Activated CD4-positive, alpha-beta T cell treated with anti-CD3 and anti-CD28 coated beads, Interleukin-2, amount 50 U/mL, for 24 hours (primary cell): Measurements from ENCODE around the gene KLF6.

Source experiments
- DNase-seq, 2 donors: peaks; one replicate each; pipeline ENCODE4 v3.0.0-alpha.2; 2020; ENCODE audit warnings: low read depth in 1 of 2, low spot score in 1 of 2

KLF6 gene

DNA sequence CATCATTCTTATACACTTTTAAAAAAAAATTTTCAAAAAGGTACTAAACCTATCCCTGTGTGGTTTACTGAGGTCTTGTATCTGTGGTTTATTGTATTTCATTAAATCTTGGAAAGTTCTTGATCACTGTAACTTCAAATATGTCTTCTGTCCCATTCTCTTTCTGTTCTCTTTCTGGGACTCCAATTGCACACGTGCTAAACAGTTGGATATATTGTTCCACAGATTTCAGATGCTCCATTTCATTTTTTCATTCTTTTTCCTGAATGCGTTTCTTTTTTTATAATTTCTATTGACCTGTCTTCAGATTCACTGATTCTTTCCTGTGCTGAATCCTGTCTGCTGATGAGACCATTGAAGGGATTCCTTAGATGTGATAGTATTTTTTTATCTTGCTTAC is 4.6 kb upstream of the KLF6 start:
- no peak for DNase-seq

DNA sequence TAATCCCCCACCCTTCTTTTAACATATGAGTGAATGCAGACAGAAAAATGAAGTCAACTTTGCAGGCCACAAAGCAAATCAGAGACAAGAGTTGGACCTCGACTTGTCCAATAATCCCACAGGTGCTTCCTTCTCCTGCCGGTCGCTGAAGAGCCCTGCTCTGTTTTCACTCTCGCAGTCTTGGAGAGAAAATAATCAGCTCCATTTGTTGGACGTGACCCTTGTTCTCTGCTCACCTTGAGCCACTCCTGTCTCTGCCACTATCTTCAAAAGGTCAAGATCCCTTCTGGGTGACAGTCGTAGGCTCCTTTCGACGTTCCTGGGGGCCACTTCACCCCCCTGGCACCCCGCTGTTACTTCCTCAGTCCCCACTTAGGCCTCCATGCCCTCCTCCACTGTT is 2.8 kb upstream of the KLF6 start:
- DNase-seq: no peak

DNA sequence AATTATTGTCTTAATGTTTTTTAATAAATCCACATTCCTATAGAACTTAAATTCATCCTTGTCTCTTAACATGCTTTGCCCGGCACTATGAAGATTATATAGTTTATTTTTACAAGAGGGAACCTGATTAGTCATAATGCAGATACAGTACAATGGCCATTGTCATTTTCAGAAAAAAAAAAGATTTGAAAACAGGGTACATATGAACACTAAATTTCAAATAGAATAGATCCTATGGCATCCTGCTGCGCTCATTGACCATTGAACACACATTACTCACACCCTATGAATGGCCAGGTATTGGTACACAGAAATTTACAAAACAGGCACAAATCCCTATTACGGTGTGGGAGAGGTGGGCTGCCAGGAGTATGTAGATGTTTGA is 2.0 kb upstream of the KLF6 start:
- DNase-seq: no peak

DNA sequence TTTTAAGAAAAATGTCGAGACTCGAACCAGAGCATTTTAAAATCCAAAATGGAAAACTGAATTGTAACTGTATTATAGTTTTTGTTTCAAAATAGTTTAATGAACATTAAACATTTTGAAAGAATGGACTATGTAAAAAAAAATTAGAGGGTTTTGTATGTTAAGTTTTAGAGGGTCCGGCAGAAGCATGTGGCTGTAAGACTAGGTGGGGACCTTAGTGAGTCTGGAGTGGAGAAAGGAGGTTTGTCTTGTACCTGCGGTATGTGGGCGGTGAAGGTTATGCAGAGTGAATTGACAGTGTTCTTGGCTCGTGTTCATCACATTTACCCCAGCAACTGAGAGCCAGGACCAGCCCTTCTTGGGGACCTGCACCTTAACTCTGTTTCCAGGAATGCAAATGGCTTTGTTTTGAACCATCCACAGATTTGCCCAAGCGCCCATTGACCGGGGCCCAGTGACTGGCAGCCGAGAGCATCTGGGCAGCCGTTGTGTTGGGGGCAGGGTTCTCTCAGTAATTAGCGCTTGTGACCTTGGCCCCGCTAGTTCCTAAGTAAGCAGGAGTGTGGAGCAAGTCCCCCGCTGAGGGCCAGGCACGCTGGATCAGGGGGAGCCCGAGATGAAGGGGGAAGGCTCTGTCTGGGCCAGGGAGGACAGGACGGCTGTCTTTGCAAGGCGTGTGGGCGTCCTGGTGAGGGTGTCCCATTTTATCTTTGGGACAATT is 1.4 kb upstream of the KLF6 start:
- no peak for DNase-seq

DNA sequence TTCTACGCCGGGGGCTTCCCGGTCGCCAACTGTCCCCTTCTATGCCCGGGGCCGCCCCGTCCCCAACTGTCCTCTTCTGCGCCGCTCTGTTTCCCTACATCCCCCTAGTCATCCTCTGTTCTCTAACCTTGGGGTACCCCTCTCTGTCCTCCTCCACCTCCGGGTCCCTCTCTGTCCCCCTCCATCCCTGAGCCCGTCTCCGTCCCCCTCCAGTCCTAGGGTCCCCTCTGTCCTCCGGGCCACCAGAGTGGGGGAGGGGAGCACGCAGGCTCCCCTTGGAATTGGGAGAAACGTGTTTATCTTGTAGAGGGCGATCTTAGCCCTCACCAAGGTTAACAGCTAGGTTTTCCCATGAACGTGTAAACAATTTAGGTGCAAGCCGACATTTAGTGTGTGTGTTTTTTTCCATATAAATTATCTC is 852 bp upstream of the KLF6 start:
- DNase-seq: peak in 1 of 2 donors; percentile 42

DNA sequence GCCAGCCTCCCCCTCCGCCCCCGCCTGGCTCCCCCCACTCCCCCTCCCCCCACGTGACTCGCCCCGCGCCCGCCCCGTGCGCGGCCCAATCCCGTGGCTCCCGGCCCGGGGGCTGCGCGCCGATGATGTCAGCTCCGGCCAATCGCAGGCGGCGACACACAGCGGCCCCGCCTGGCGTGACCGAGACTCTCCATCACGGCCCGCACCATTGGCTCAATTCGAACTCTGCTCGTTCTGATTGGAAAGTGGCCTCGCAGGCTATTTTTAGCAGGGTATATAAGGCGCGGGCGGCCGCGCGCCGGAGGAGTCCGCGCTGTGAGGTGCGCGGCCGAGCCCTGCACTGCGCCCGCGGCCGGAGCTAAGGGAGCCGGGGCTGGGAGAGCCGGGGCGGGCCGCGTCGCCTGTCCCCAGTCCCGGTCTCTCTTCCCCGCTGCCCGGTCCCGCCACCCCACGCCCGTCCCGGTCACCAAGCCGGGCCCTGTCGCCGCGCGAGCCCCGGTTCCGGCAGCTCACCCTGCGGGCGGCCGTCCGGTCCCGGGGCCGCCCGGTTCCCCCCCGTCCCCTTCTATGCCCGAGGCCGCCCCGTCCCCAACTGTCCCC is 342 bp upstream of the KLF6 start:
- peak; percentile 98 to 99 for DNase-seq

DNA sequence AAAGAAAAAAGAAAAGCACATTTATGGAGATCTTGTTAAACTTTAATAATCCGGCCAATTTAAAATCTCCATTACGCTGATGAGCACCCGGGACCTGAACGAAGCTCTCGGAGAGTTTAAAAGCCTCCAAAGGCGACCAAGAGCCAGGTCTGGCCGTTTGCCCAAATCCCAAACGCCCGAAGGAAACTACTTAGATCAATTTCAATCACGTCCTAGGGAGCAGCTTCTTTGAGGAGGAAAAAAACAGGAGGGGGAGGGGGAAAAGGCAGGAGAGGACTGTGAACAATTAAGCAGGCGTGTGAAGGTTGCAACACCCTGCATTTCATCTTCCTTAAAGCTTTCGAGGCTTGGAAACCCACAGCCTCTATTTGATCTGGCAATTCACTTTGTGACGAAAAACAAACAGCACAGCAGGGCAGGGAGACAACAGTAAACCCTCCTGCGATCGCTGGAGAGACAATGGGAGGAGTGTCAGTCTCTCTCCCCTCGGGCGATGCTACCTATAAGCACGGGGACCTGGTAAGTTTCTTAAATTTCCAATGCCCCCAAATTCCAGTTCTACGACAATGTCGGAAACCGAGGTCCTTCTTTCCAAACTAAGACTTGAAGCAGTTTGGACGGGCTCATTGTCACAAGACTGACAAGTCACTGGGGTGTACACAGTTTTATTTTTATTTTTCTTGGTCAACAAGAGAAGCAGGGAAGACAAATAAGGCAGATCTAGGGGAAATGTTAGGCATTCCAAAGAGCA is 1.2 kb downstream of the KLF6 start:
- no peak for DNase-seq

DNA sequence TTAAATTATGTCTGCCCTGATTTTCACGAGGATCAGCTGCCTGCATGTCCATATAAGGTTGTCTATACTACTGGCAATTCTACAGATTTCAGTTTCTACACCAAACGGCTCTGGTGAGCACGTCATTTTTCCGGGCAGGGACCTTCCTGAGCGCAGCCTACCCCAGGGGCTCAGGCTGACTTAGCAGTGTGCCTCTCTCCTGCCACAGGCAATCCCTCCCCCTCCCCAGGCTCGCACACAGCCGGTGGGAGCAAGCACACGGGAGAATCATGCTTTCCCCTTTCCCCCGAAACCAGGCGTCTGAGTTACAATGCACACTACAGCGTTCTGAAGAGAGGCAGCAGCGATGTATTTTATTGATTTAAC is 1.7 kb downstream of the KLF6 start:
- DNase-seq: peak; percentile 50 to 78

DNA sequence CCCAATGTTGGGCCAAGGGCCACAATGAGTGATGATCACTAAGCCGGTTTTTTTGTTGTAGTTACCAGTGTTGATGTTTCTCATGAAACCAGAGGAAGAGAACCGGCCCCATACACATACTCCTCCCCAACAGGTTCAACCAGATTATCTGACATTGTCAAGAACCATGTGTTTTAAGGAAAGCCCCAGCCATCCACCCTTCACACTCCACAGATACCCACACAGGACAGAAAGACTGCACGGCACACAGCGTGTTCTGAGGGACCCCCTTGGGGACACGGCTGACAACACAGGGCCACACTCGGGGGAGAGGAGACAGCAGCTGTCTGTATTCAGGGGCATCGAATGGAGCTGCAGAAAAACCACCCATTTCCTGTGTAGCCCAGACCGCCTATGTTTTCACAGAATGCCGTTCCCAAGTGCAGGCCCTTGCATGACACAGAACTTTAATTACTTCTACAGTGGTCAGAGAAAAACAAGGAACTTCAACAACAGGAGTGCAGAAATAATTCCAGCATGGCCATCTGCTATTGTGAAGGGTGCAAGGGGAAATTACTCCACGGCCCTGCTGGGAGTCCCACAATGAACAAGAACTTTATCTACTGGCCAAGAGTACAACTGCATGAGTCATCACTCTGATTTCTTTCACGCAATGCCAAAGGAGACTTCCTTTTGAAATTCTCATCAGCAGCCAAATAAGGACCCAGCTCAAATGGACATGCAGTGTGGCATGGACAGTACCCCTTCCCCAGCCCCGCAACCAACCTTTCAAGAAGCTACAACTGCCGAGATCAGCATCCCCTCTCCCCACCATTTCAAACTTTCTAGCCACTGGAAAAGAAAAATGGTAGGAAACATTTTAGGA is 2.3 kb downstream of the KLF6 start:
- peak in 1 of 2 donors; percentile 39 for DNase-seq

DNA sequence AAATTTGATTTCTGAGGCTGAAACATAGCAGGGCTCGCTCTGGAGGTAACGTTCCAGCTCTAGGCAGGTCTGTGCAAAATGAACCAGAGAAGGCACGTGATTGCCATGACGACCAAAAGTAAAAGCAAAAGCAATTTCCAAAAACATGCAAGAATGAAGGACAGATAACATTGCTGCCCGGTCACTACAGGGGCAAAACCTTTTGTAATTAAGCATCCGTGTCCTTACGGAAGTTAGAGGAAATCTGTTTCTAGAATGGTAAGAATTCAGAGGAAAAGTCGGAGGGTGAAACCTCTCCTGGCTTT is 2.9 kb downstream of the KLF6 start:
- DNase-seq: no peak

DNA sequence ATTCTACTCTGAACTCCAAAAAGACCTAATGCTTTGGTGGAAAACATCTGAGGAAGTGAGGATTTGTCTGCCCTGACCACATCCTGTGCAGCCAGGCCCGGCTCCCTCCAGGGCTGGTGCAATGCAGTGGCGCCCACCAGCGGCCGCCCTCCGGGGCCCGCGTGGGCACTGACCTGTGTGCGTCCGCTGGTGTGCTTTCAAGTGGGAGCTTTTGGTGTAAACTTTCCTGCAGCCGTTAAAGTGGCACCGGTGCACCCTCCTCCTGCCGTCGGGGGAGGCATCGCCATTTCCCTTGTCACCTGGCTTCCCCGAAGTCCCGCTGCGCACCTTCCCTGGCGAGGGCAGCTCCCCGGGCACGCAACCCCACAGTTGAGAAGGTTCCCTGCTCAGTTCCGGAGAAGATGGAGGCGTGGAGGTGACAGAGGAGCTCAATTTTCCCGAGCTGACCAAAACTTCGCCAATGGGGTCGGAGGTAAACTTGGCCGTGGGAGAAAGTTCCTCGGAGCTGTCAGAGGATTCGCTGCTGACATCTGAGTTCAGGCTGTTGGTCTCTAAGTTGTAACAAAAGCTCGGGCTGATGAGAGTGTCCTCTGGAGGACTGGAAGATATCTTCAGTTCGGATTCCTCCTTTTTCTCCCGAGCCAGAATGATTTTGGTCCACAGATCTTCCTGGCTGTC is 3.4 kb downstream of the KLF6 start:
- peak in 1 of 2 donors; percentile 24 for DNase-seq

DNA sequence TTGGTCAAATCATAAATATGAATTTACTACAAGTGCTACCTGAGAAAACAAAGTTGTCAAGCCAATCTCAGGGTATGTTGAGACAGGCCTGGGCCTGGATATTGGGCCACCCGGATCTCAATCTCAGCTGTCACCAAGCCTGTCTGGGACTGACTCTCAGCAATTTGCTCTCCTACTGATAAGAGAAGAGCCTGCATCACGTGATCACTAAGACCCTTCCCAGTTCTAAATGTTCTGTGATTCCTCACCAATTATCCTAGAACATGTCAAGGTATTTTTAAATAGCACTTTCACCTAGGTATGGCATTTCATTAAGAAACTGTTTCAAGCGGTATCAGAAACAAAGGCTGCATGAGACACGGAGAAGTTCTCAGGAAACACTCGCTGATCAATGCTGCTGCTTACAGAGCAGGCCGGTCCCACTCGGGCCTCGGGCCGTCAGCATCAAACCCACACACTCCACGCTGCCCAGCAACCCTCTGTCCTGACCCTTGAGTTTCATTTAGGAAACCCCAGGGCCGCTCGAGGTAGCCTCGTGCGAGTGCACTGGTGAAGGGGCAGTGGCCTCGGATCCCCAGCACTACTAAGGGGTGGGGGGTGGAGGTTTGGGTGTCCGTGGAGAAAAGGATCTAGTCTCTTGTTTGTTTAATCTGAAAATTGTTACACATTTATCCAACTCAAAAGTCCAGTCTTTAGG is 4.1 kb downstream of the KLF6 start:
- DNase-seq: no peak

DNA sequence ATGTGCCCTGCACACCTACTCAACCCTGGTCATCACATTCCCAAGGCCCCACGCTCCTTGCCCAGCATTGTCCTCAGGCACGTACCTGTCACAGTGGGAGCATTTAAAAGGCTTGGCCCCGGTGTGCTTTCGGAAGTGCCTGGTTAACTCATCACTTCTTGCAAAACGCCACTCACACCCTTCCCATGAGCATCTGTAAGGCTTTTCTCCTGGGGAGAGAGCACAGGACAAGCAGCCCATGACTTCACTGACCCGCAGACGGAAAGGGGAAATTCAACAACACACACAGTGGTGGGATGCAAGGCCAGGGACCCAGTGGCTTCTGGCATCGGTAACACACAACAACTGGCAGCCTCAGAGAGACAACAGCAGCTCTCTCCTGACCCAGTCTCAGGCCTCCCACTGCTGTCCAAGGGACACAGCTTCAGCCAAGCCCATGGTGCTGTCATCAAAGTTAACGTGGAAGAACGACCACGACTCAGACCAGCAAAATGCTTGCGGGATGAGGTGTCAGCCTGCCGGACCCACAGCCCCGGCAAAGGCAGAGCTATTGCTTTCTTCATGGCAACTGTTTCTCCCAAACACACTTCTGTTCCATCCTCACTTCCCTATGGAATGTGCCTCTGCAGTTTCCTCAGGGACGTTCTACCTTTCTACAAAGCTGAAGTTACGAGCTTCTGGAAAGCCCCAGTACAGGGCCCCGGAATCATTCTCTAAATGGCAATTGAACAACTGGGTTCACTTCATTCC is 4.8 kb downstream of the KLF6 start:
- no peak for DNase-seq

DNA sequence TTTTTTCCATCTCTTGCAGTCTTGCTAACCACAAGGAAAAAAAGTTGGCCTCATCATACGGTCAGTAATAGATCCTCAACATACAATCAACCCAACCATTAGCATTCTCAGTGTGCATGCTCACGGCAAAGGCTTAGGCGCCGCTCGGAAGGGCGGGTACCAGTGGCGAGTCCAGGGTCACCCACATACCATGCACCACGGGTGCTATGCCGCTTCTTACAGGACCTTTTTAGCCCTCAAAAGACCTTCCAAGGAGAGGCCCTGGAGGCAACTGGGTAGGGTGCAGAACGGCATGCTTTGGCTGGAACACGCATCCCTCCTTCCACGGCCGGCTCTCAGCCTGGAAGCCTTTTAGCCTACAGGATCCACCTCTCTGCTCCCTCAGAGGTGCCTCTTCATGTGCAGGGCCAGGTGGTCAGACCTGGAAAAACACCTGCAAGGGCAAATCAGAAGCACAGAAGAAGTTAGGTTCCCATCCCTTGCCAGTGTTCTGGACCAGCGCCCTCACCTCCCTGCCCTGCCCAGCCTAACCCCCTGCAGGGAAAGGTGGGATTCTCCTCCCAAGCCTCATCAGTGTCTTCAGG is 5.8 kb downstream of the KLF6 start:
- DNase-seq: no peak

DNA sequence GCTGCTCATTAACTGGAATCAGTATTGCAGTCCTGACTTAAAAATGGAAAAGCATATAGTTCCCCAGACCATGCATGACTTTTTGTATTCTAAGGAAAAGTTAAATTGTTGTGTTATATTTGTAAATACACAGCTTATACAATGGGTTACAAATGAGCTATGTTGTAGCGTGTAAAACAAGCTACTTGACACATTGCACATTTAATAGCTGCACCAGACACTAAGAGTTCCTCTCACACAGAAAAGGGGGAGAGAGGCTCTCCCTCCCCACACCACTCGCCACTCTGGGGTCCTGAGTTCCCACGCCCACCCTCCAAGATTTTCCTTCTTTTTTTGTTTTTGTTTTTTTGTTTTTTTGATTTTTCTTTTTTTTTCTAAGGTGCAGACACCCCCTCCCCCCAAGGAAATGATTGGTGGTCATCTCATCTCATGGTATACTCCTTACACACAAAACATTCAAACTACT is 6.3 kb downstream of the KLF6 start:
- no peak for DNase-seq

DNA sequence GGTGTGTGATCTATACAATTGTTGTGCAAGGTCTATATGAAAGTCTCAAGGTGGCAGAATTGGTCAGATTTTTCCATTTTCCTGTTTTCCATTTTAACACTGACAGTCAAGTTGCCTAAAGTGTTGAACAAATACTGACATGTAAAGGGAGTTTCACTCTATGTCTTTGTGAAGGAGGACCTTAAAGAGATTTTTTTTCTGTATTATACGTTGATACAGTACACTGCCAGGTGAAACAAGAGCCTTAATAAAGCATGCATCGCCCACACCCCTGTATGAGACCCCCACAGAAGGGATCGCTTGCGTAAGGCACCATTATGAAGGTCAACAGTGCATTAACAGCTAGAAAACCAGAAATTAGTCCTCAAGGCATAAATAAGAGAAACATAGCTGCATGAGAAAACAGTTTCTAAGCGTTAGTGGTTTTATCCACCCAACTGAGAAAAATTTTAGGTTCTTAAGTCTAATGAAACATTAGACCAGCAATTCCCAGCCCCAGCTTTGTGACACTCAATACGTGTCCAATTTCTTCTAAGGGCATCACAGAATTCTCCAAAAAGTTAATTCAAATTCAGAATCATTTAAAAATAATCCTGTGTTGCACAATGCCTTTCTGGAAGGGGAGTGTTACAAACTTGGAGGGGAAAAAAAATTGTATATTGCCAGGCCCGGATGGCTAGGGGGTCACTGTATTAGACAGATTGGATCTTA is 6.9 kb downstream of the KLF6 start:
- no peak for DNase-seq

DNA sequence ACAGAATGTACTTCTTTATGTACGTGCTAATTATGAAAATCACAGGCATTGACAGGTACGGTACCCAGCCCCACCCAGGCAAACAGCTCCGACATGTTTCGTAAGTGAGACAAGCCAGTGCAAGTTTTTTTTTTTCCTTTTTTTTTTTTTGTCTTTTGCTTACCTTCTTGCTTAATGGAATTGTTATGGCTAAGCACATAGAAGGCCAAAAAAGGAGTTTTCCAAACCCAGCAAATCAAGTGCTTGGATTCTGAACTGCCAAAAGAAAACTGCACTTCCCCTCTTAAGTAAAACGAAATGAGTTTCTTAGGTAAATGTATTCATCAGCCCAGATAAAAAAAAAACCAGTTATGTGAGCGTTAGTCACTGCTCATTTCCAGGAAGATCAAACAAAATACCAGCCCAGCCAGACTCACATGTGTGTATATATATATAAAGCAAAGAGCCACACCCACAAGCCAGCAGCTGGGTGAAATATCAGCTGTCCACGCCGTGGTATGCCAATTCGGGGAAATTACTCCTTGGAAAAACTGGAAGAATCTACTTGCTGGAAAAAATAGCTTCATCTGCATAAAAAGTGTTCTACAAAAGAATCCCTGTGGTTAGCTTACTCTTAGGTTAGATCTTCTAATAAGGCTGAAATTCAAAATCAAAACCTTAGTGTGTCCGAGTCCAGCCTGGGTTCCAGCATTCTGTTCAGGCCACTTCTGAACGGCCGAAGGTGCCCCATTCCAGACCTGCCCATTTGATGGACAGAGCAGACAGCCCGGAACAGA is 8.0 kb downstream of the KLF6 start:
- peak in 1 of 2 donors; percentile 59 for DNase-seq
